Left hindlimb (tissue), 1 donor: ENCODE measurements around the gene RBM47.
"Not testable (repeated sequence)": the region's sequence is repeated elsewhere in the genome, so short reads cannot be mapped to it uniquely, and the experiment has no call there.

Experiments used
- DNase-seq: peaks from one replicate; pipeline ENCODE4 v3.0.0-alpha.2; 2018

The RBM47 gene

GRCh38 chr4:40481977-40482376, 147.7 kb downstream of the RBM47 start:
- no peak for DNase-seq

GRCh38 chr4:40480291-40480690, 149.4 kb downstream of the RBM47 start:
- no peak for DNase-seq

- DNase-seq = no peak
These were observed 150.3 kb downstream of the RBM47 start for GRCh38 chr4:40479378-40479777.

GRCh38 chr4:40475609-40476008, 154.1 kb downstream of the RBM47 start:
- no peak for DNase-seq

- no peak for DNase-seq
These were observed 155.9 kb downstream of the RBM47 start for GRCh38 chr4:40473578-40474388.

GRCh38 chr4:40471923-40472322, 157.7 kb downstream of the RBM47 start:
- DNase-seq = no peak

GRCh38 chr4:40466789-40467188, 162.9 kb downstream of the RBM47 start:
- DNase-seq = no peak

- DNase-seq = no peak
These were observed 167.3 kb downstream of the RBM47 start for GRCh38 chr4:40462326-40462725.

GRCh38 chr4:40461879-40462278, 167.8 kb downstream of the RBM47 start:
- no peak for DNase-seq

GRCh38 chr4:40461062-40461461, 168.6 kb downstream of the RBM47 start:
- DNase-seq = no peak

GRCh38 chr4:40458683-40459082, 171.0 kb downstream of the RBM47 start:
- no peak for DNase-seq

GRCh38 chr4:40458109-40458508, 171.6 kb downstream of the RBM47 start:
- no peak for DNase-seq

GRCh38 chr4:40455340-40455902, 174.2 kb downstream of the RBM47 start:
- no peak for DNase-seq

GRCh38 chr4:40454816-40455215, 174.8 kb downstream of the RBM47 start:
- DNase-seq = no peak

GRCh38 chr4:40453912-40454311, 175.8 kb downstream of the RBM47 start:
- DNase-seq = no peak

- DNase-seq = no peak
These were observed 180.8 kb downstream of the RBM47 start for GRCh38 chr4:40448875-40449274.

GRCh38 chr4:40446839-40447238, 182.8 kb downstream of the RBM47 start:
- no peak for DNase-seq

- not testable (repeated sequence) for DNase-seq
These were observed 183.4 kb downstream of the RBM47 start for GRCh38 chr4:40446261-40446750.

GRCh38 chr4:40445671-40446070, 184.0 kb downstream of the RBM47 start:
- DNase-seq = no peak

GRCh38 chr4:40441430-40441829, 188.2 kb downstream of the RBM47 start:
- DNase-seq = no peak

- DNase-seq = no peak
These were observed 190.1 kb downstream of the RBM47 start for GRCh38 chr4:40439519-40439918.

- DNase-seq = no peak
These were observed 191.2 kb downstream of the RBM47 start for GRCh38 chr4:40438384-40439026.

- DNase-seq = no peak
These were observed 191.8 kb downstream of the RBM47 start for GRCh38 chr4:40437741-40438383.
